RKO (cell line): ENCODE data around the gene F12.

Source experiments
- DNase-seq: peaks from one replicate; pipeline ENCODE4 v3.0.0-alpha.2; 2016; ENCODE audit warnings: low spot score

Gene F12

DNA sequence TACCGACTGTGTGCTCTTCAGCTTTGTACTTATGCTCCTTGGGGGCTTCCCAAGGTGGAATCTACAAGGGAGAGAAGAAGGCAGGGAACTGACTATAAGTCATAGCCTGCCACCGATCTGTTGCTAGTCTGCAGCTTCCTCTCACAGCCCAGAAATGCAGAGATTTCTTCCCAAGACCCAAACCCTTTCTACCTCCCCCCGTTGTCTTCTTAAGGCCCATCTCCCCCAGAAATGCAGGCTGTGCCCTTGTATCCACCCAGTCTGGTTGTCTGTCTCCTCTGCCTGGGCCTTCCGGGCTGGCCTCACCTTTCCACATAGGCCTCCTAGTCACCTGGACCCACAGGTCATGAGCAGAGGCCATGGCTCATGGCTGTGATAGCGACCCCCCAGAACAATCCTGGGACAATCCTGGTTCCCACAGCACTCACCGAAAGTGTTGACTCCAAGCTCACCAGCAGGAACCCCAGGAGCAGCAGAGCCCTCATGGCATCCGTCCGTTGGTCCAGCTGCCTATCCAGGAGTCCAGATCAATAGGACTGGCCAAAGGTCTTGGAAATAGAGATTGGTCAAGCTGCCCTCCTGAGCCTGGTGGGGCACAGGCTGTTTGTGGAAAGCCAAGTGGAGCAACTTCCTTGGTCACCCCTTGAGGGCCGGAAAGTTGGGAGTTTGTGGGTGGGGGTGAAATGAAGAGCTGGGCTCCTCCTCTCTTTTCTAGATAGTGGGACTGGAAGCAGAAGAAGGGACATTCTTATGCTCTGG lies at the start of gene F12:
Gene F12 (minus strand): TSS at position 522 of the 759 bp plus-strand sequence. CDS start 37 bp downstream, at position 485.
- DNase-seq = no peak

DNA sequence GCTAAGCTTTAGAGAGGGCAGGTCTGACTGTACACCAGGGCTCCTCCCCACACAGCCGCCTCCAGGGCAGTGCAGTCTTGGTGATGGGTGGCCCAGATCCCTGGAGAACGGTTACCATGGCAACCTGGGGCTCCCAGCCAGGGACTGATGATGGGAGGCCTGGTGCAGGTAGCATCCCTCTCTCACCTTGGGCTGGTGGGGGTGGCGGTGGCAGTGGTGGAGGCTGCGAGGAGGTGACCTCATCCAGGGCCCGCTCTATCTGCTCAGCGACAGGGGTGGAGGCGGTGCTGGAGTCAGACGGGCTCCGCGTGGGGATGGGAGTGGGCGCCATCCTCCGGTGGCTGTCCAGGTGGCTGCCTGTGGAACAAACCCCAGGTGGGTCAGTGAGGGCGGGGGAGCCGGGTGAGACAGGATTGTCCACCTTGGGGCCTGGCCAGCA lies 49.6 kb upstream of the F12 start:
- peak; percentile 59 for DNase-seq

DNA sequence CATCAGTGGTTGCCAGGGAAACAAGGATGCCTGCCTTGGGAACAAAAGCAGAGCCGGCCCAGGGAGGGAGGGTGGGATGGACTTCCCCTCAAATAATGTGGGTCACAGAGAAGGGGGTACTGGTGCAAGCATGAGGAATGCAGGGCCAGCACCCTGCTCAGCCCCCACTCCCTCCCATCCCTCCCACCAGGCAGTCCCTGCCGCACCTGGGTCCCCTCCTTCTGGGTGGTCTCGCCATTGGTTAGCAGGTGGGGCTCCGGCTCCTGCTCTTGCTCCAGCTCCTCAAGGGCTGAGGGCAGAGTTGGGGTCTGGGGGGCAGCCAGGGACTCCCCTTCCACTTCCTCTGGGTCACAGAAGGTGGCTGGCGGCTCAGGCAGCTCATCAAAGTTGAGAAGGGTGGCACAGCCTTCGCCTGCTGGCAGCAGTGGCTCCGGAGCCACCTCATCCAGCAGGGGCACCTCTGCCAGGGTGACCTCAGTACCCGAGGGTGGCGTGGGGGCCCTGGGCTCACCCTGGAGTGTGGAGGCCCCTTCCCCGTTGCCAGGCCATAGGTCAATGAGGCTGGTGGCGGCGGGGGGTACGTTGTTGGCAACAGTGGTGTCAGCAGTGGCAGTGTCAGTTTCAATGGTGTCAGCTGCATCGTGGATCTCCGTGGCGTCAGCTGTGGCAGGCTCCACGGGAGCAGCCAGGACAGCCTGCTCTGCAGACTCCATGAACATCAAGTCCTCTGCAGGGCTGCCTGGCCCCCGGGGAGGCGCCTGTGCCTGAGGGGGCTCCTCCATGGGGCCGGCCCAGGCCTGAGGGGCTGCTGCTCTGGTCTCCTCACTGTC lies 48.7 kb upstream of the F12 start:
- DNase-seq = no peak

DNA sequence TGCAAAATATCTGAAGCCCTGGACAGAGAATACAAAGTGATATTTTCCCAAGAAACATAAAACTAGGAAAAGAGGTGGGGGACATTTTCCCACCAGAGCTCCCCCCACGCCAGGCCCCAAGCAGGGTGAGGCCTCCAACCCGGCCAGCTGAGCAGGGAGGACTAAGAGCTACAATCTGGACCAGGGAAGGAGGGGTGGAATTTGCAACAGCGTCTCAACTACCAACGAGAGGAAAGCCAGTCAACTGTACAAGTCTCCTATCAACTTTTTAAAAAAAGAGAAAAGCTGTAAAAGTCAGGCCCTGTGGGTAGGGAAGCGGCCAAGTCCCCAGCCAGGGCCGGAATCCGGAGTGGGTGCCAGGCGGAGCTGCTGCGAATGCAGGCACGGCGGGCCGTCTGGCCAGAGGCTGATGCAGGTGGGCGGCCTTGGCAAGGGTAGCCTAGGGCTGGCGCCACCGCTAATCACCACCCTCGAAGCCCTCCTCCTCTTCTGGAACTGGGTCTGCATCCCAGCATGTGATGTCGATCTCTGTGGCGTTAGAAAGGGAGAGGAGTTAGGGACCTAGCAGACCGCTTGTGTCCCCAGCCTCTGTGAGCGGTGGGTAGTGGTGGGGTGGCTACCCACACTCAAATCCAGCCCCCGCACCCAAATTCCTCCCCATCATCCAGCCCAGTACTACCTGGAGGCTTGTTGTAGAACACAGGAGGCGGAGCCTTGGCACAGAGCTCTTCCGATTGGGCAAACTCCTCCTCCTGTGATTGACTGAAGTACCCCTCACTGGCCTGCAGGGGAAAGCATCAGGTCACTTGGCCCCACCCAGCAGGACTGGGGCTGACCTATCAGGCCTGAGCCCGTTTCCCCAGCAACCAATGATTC lies 47.9 kb upstream of the F12 start:
- DNase-seq = peak; percentile 99

DNA sequence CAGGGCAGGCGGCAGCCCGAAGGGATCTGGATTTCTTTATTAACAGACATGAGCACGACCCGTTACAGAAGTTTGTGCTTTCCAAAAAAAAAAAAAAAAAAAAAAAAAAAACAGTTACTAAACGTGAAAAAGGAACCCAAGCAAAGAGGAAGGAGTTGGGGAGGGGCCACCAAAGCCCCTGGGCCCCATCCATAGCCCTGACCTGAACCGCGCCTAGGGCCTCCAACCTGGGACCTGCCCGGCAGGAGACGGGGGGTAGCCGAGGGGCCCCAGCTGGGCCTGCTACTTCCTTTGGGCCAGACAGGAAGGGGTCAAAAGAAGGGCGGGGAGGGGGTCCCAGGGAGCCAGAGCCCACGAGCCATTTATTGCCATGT lies 47.2 kb upstream of the F12 start:
- DNase-seq = no peak

DNA sequence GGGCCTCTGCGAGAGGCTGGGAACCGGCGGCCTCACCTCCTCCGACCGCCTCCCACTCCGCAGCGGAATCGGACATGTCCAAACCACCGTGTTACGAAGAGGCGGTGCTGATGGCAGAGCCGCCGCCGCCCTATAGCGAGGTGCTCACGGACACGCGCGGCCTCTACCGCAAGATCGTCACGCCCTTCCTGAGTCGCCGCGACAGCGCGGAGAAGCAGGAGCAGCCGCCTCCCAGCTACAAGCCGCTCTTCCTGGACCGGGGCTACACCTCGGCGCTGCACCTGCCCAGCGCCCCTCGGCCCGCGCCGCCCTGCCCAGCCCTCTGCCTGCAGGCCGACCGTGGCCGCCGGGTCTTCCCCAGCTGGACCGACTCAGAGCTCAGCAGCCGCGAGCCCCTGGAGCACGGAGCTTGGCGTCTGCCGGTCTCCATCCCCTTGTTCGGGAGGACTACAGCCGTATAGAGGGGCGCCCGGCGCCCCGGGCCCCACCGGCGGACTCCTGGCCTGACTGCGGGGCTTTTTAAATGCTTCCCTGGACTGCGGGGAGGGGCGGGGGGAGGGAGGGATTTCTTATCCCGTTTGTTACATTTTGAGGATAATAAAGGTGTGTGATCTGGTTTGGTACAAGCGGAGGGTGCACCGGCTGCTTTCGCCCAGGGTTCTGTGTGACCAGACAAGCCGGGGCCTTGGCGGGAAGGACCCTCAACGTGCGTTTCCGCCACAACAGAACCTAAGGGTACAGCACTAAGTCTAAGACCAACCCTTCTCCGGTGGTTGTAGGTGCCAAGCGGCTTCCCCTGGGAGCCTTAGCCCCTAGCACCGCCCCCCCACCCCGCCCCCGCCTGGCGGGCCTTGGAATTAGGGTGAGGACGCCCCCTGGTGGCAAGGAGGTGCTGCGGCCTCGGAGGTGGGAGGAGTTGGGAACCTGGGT lies 46.6 kb upstream of the F12 start:
- DNase-seq = peak; percentile 92

DNA sequence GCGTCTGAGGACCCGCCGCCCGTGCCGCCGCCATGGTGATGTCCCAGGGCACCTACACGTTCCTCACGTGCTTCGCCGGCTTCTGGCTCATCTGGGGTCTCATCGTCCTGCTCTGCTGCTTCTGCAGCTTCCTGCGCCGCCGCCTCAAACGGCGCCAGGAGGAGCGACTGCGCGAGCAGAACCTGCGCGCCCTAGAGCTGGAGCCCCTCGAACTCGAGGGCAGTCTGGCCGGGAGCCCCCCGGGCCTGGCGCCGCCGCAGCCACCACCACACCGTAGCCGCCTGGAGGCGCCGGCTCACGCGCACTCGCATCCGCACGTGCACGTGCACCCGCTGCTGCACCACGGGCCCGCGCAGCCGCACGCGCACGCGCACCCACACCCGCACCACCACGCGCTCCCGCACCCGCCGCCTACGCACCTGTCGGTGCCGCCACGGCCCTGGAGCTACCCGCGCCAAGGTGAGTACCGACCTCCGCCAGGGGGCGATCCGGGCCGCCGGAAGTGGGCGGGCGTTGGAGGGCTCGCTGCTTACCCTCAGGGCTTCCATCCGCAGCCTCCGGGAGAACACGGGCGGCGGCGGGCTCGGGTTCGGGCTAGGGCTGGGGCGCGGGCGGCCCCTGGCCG lies 45.8 kb upstream of the F12 start:
- DNase-seq = peak; percentile 84

DNA sequence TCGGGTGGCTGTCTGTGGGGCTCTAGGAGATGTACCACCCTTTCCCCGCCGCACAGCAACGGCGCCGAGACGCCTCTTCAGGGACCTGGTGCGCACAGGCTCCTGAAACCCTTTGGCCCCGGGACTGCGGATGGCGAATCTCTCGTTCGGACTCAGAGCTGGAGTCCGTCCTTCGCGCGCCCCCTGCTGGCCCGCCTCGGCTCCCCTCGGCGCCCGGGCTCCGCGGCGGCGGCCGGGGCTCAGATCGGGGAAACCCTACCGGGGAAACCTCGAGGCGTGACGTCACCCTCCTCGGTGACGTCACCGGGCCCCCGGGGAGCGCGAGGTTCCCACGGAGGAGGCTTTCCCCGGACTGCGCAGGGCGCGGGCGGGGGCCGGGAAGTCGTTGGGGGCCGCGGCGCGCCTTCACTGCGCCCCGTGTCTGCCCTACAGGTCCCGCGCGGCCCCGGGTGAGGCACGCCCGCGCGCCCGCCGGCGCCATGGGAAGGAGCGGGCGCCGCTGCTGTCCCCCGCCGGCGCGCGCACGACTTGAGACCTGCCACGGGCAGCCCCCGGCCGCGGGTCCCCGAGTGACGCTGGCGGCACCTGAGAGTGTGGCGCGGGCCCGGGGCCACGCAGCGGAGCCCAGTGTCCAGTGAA lies 45.2 kb upstream of the F12 start:
- peak; percentile 91 for DNase-seq

DNA sequence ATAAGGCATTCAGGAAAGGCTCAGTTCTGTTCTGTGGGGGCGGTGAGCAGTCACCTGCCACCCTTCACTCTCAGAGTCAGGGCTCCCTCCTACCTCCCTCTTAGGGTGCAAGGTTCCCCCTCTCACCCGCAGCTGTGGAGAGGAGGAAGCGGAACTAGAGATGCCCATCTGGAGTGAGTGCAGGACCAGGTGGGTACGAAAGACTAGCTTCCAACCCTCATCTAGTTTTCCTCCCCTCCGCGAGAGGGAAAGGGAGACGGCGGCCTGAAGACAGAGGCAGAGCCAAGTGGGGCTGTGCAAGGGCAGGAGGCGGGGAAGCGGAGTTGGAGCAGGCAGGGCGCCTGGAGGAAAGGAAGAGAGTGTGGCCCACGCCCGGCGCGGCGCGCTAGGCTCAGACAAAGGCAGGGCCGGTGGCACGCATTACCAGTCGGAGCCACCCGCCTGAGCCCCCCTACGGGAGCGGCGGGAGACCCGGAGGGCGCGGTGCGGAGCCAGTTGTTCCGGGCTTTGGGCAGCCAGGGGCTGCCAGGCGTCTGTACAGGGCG lies 44.6 kb upstream of the F12 start:
- peak; percentile 49 for DNase-seq

DNA sequence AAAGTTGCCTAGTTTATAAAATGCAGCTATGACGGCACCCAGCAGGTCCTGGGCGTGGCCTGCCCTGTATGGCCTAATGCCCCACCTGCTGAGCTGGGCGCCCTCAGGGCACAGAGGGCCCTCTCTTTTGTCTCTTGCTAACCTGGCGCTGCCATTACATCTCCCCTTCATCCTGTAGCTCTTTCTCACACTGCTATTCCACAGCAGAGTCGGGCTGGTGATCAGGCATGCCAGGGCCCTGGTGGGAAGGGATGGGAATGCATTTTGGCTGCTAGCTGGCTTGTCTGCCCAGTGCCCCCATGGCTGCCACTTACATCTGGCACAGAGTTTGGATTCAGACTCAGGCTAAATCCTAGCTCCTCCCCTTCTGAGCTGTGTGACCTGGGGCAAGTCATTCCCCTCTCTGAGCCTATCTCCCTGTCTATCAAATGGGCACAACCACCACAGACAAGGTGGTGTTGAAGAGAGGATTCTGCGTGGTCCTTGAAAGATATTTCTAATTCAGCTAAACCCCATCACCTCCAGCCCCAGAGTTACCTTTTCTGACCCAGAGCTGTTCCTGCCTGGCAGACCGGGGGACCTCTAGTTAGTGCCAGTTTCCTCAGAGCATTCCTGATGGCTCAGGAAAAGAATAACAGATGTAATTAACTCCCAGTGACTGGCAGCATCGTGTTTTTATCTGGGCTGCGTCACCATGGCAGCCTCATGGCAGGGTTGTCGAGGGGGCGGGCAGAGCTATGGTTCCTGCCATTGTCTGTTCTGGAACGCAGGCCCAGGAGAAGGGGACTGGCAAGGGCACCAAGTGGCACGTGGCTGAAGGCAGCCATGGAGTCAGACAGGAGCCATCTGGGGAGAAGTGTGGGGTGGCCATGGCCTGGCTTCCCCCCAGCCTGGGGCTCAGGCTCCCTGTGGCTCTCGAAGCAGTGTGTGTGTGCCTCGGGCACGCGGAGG lies 43.6 kb upstream of the F12 start:
- no peak for DNase-seq

DNA sequence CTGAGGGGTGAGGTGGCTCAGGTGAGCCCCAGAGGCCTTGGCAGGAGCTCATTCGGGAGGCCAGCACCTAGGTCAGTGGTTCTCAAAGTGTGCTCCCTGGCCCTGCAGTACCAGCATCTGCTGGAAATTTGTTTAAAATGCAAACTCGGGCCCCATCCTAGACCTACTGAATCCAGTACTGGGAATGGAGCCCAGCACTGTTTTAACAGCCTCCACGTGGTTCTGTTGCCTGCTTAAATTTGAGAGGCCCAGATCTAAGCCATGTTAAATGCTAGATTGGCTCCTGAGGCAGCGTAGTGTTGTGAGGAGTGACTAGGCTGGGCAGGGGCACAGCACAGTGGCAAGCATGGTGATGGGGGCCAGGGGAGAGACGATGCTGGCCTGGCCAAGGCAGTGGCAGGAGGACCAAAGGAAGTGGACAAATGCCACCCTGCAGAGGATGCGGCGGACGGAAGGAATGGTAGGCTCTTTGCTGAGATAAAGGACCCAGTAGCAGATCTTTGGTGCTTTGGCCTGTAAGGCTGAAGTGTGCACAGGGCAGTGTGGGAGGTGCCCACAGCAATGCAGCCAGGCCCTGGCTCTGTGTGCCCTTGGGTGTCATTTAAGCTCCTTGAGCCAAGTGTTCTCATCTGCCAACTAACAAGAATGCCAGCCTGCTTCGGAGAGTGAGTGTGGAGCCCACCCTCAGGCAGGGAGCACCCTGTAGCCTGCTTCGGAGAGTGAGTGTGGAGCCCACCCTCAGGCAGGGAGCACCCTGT lies 41.5 kb upstream of the F12 start:
- DNase-seq = no peak

DNA sequence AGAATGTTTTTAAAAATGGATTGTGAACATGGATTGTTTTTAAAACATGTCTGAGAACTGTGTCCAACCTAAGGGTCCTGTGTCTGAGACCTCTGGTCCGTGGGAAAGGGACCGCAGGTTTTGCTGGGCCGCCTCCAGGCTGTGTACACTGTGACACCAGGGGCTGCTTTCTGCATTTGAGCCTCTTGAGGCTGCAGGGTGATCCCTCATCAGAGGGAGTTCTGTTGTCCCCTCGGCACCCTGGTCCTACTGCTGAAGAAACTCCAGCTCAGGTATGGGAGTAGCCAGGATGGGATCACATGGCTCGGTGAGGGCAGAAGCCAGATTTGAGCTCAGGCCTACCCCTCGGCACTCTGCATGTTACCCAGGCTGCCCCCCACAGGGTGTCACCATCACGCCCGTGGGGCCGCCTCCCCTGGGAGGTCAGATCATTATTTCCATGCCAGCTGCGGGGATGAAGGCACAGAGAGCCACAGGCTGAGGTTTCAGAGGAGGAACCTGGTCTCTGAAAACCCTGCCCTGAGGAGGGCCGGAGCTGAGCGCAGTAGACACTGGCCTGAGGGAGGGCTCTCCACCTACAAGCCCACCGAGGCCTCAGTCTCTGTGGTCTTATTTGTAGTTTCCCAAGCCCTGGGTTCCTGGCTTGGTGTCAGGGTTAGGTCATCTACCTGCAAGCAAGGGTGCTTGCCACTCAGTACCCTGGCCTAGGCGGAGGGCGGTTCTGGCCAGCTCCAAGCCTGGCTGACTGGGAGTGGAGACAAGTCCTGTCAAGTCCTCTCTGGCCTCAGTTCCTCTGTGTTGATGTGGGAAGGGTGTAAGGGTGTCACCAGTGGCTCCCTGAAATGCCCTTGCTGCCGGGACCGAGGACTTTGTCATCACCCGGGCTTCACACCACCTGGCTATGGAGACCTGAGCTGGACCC lies 40.0 kb upstream of the F12 start:
- DNase-seq = no peak

DNA sequence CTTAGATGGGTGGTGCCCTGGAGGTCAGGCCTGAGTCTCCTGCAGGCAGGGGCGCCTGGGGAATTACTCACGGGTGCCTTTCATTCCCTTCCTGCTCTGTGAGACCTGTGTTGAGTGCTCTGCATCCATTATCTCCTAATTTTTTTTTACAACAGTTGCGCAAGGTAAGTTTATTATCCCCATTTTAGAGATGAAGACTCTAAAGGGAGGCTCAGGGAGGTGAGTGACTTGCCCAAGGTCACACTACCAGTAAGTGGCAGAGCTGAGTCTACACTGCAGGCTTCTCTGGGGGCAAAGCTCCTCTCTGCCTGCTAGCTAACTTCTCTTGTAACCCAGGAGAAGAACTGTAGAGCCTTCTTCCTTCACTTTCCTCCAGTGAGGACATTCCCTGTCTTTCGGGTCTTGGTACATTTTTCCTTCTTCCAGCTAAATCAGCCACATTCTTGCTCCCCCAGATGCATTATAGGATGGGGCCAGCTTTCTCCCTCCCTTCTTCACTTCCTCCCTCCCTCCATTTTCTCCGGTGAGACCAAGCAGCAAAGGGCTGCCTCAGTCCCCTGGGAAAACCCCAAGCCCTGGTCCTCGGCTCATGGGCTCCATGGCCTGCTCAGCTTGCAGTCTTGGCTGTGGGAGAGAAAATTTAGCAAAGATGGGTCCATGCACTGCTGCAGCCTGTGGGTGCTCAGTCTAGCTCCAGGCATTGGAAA lies 39.0 kb upstream of the F12 start:
- no peak for DNase-seq

DNA sequence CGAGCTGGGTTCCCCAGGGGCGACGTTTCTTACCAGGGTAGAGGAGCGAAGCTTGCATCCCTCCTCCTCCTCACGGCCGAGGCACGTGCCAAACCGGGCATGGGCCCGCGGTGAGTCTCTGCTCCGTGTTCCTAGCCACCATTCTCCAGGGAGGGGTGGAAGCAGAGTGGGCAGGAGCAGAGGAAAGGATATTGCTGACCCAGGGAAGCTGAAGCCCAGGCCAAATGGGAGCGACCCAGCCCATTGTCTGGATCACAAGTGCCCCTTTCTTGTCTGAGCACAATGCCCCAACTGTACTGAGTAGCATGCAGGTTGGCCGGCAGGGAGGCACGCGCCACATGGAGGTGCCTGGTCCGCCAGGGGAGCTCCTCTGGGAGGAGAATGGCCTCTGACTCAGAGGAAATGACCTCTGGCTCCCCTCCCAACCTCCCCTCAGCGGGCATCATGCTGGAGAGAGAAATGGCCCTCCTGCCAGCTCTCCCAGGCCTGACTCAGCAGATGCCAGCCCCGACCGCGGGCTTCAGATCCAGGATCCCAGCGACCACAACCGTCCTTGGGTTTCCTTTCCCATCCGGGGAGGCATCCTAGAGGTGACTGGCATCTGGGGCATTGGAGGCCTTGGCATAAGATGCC lies 38.4 kb upstream of the F12 start:
- DNase-seq = peak; percentile 92

DNA sequence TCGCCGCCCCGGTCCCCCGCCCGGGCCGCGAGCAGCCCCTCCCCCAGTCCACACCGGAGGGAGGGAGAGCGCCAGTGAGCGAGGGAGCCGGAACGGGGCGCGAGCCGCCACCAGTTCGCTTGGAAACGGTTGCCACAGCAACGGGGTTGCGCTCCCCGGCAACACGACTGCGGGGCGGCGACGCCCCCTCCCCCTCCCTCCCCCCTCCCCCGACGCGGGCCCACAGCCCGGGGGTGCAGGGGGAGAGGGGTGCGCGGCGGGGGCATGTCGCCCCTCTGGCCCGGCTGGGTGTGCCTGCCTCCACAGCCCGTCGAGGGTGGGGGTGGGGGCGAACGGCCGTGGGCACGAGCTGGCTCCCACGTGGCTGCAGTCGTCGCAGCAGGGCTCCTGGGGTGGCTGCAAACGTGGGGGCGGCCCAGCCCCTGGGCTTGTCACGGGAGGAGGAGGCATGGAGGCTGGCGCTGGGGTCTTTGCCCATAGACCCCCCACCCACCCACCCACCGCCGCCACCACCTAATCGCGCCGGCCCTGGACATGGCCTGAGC lies 37.8 kb upstream of the F12 start:
- DNase-seq = peak; percentile 78
